ENCODE data around the gene PCYOX1L. TPM values are rescaled to one million over a fixed set of nuclear protein-coding genes. Genes with fewer than 3 reads are reported as not detected.
A peak's percentile ranks its signal among the peaks of the same experiment; 100 is the strongest.

PCYOX1L gene
- polyA plus RNA-seq, 1 donor, result 8.2 TPM

DNA sequence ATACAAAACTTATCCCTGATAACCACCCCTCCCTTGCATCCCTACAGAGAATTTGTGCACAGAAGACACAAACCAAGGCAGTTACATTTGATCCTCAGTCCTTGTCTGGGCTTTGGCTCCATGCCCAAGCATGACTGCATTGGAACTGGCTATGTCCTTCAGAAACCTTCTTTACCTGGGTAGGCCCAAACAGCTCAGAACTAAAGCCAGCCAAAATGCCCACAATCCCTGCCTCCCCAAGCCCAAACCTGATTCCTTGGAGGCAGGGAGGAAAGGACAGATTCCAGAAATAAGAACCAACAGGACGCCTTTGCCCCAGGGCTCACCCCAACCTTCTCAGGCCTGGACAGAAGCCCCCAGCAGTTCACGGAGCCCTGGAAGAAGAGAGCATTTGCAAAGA, 13.0 kb downstream of the PCYOX1L start:
- DNase-seq, result no peak

- DNase-seq, result no peak
These were observed 13.6 kb downstream of the PCYOX1L start for GRCh38 chr5:149371296-149371962.

DNA sequence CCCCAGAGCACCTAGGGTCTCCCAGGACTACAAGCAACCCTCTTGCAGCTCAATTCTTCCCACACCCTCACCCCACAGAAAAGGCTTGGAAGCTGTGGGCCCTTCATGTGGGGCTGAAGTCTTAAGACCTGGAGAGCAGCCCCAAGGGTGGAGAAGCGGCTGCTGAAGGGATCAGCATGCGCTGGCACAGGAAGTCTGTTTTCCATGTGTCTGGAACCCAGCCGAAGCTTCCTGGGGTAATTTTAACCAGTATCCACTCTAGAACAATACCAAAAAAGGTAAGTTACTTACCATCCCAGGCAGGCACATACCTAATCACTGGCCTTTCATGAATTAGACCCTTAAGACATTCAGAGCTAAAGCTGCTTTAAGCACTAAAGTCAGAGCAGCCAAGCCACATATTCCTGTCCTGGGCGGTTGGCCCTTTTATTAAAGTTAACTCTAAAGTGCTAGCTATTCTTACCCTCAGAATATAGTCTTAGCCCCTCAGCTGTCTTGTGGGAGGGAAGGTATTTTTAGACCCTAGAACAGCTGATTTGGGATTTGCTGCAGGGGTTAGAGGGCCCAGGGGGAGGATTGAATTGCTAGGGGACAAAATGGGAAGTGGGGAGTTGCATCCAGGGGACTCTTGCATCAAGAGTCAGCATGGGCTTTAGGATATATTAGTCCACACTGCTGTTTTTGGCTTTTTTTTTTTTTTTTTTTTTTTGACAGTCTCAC, 14.4 kb downstream of the PCYOX1L start:
- DNase-seq, result no peak

GRCh38 chr5:149372932-149373331, 15.1 kb downstream of the PCYOX1L start:
- no peak for DNase-seq

DNA sequence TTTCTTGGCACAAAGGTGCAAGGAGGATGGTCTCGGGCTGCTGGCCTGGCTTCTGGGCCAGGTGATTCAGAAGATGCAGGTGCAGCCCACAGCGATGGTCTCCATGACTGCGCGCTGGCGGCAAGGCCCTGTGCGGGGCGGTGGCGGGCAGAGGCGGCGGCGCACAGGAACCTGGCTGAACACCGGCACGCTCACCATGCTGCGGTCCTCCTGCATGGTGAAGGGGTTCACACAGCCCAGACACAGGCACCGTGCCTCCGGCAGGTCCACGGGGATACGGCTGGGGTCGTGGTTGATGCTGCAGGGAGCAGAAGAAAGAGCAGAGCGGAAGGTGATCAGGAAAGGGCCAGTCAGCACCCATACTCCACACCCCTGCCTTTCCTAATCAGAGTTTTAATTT, 16.5 kb downstream of the PCYOX1L start:
- DNase-seq, result no peak

GRCh38 chr5:149374801-149375200, 17.0 kb downstream of the PCYOX1L start:
- DNase-seq, result no peak

- no peak for DNase-seq
These were observed 17.6 kb downstream of the PCYOX1L start for GRCh38 chr5:149375434-149375833.

DNA sequence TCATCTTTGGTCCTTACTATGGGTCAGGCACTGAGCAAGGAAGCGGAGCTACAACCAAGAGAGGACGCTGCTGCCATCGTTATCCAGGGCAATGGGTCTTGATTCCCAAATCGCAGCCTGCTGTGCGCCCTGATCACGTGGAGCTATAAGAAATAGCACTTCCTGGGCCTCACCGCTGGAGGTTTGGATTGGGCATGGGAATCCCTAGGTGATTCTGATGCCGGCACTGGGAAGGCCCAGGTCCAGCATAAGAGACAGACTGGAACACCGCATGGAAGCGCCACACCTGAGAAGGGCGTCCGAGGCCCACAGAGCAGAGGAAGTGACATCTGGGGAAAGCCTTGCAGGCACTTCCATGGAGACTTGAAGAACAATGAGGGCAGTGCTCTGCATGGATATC, 18.3 kb downstream of the PCYOX1L start:
- DNase-seq, result no peak

GRCh38 chr5:149376711-149377447, 19.0 kb downstream of the PCYOX1L start:
- no peak for DNase-seq

DNA sequence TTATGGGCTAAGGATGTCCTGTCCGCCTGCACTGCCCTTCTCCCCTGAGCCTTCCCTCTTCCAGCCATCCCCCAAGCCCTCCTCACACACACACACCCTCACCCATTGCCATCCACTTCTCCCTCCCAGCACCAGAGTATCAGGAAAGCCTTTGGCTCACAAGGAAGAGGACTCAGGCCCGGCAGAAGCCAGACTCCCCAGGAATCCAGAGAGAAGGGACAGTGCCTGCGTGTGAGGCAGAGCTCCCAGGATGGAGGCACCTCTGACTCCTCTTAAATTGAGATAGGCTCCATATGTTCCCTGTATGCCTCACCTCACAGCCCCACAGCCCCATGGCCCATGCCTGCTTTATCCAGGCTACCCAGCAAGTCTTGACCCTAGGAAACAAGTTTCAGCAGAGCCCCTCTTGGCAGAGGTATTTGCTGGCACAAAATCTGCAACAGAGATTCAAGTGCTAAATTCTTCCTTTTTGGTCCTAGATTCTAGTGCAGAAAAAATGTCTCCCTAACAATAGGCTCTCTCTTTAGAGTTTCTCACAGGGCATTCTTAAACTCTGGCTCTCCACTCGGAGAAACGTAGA, 20.5 kb downstream of the PCYOX1L start:
- no peak for DNase-seq

GRCh38 chr5:149379177-149379761, 21.4 kb downstream of the PCYOX1L start, which contains the start of gene IL17B:
Gene IL17B (minus strand): TSS chr5:149379292. CDS start chr5:149379225, 67 bp downstream.
- no peak for DNase-seq

- DNase-seq, result no peak
These were observed 22.1 kb downstream of the PCYOX1L start for GRCh38 chr5:149379818-149380374.

- no peak for DNase-seq
These were observed 22.7 kb downstream of the PCYOX1L start for GRCh38 chr5:149380466-149381121.

DNA sequence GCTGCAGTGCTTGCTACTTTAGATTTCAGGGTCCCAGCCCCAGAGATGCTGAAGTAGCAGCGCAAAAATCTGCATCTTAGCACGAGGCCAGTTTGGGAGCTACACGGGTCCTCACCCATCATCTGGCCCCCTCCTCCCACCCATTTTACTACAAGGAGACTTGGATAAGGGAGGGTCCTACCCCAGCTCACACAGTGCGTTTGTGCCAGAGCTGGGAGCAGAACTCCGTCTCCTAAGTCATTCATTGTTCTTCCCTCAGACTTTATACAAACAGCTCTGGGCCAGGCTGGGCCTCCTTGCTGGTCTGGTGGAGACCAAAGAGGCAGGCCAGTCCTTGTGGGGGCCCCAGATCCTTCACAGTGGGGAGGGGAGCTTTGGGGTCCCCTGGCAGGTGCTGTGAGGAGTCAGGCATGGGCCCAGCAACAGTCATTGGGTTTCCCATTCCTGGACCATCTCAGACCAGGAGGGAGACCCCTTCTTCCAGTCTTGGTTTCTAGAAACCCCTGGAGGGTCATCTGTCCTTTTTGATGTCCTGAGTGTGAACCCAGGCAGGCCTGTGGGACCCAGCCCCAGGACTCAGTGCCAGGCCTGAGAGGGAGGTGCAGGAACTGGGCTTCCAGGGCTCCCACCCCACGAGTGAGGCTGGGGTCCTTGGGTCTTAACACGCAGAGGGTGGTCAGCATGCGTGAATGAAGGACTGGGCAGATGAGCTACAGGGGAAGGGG, 23.6 kb downstream of the PCYOX1L start:
- DNase-seq, result no peak

- DNase-seq, result peak; percentile 81
These were observed 24.1 kb downstream of the PCYOX1L start for GRCh38 chr5:149381986-149382338.

DNA sequence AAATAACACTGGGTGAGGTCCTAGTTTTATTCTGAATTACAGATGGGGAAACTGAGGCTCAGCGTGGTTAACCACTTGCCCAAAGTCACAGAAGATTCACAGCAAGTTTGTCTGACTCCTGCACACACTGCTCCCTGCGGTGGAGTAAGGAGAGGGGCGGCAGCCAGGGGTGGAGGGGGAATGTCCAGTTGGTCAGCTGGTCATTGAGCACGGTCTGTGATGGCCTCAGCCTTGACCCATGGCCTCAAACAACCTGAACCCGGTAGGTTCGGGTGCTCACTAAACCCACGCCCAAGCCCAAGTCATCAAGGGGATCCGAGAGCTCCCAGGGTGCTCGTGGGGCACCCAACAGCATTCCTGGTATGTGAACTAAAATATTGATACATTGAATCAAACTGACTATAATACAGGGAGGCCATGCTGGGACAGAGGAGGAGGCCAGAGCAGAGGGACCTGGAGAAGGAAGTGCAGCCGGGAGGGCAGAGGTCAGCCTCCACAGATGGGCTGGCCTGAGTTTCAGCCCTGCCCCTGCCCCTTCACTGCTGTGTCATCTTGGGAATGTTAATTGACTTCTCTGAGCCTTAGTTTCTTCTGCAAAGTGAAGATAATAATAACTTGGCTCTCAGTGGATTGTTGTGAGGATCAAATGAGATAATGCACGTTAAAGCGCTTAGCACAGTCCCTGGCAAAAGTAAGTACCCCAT, 24.8 kb downstream of the PCYOX1L start:
- DNase-seq, result no peak

GRCh38 chr5:149383399-149383798, 25.6 kb downstream of the PCYOX1L start:
- no peak for DNase-seq

DNA sequence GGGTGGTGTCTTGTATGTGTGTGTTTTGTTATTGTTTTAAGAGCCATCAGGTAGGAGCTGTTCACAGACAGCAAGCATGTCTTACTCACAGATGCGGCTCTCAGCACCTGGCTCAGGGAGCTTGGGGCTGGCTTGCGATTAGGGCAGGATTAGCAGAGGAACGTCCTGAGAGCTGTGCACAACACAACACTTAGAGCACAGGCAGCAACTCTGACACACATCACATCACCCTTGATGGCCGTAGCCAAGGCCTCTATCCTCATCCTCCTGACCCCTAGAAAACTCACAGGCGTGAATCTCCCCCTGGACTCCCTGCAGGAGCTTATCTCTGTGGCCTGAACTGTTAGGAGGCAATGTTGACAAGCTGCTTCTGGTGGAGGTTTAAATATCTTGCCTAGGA, 28.3 kb downstream of the PCYOX1L start:
- DNase-seq, result no peak

- DNase-seq, result no peak
These were observed 29.3 kb downstream of the PCYOX1L start for GRCh38 chr5:149387081-149387631.

GRCh38 chr5:149387982-149388381, 30.1 kb downstream of the PCYOX1L start:
- no peak for DNase-seq

Data from hindlimb muscle (tissue), 1 donor.